Measurements from ENCODE around the gene ZNF234. TPM values are rescaled to one million over a fixed set of nuclear protein-coding genes. Genes with fewer than 3 reads are reported as not detected.

Gene ZNF234
- total and polyA plus RNA-seq, 2 of the 8 experiments (the other 6 are each of a cell fraction or from before 2014, with no cell fraction given), result 1.9 to 12.3 TPM

- Histone ChIP-seq H3K23me2 (ENCODE audit: low read depth, low read length) (no peaks in the 10 kb centered on the region; the same call in 1 of the 2 replicates), H3K79me1 (ENCODE audit: low read depth, low read length) (no peaks in the 10 kb centered on the region; the same call in 1 of the 2 replicates), H3K56ac (replicated peaks; ENCODE audit: insufficient read length, low read depth, low read length) (no peak within 1 kb of the TSS), H4K5ac (ENCODE audit: insufficient read length, low read depth, low read length) (peak within 1 kb of the TSS; percentile 59), H3K36me3 (ENCODE audit: control insufficient read depth in 2 of 4, insufficient read depth in 4 of 4, low read length in 3 of 4) (peaks cover 3 to 22% (median 11%) of the 10 kb centered on the region in 4 experiments; a peak in 7 of 8 replicates), H3K4me3 (ENCODE audit: extremely low read depth in 1 of 4, insufficient read depth in 2 of 4, low read depth in 3 of 4, low read length in 4 of 4) (peak within 1 kb of the TSS; percentile 77 to 95 (median 84)), H3K4me2 (ENCODE audit: insufficient read depth in 1 of 2, low read depth in 2 of 2, low read length in 2 of 2) (peak within 1 kb of the TSS; percentile 81 to 91), H4K91ac (replicated peaks; ENCODE audit: insufficient read length, low read length) (no peak within 1 kb of the TSS), H3K9me3 (ENCODE audit: insufficient read depth in 2 of 2, low read depth in 1 of 2, low read length in 1 of 2) (no peaks in the 10 kb centered on the region), H2AK5ac (ENCODE audit: low read depth, low read length) (no peak within 1 kb of the TSS), H2BK15ac (ENCODE audit: low read length) (no peak within 1 kb of the TSS), H3K23ac (ENCODE audit: insufficient read length) (no peak within 1 kb of the TSS), H4K20me1 (replicated peaks in 1 of 2; ENCODE audit: control insufficient read depth in 1 of 2, insufficient read depth in 2 of 2, low read length in 2 of 2) (no peaks in the 10 kb centered on the region), H3K79me2 (ENCODE audit: control insufficient read depth in 1 of 2, insufficient read depth in 2 of 2, low read length in 2 of 2) (peaks cover 0 to 24% of the 10 kb centered on the region in 2 experiments; a peak in 2 of 4 replicates), H2AFZ (ENCODE audit: low read length) (peak within 1 kb of the TSS; percentile 93), H3K18ac (ENCODE audit: extremely low read depth, low read length) (no peak within 1 kb of the TSS), H3K4ac (replicated peaks; ENCODE audit: insufficient read length, low read depth, low read length) (no peak within 1 kb of the TSS), H3K27me3 (replicated peaks in 1 of 4; ENCODE audit: control insufficient read depth in 3 of 4, extremely low read depth in 1 of 4, insufficient read depth in 3 of 4, low read length in 3 of 4) (no peaks in the 10 kb centered on the region), H3K9ac (replicated peaks in 1 of 4; ENCODE audit: extremely low read depth in 1 of 4, low read depth in 3 of 4, low read length in 3 of 4) (peak within 1 kb of the TSS; percentile 55 to 90 (median 88)), H3K4me1 (replicated peaks in 1 of 4; ENCODE audit: control insufficient read depth in 3 of 4, insufficient read depth in 4 of 4, low read length in 3 of 4) (peaks cover 0 to 5% (median 0%) of the 10 kb centered on the region in 4 experiments; a peak in 1 of 7 replicates), H2BK20ac (ENCODE audit: low read length) (no peak within 1 kb of the TSS), H2BK5ac (ENCODE audit: low read depth, low read length) (no peak within 1 kb of the TSS; the same call in 1 of the 2 replicates), H2BK12ac (ENCODE audit: low read depth, low read length) (no peak within 1 kb of the TSS), H3K14ac (ENCODE audit: insufficient read length) (no peak within 1 kb of the TSS), H3K27ac (ENCODE audit: low read depth, low read length) (peak within 1 kb of the TSS; percentile 84), H2BK120ac (replicated peaks; ENCODE audit: low read depth, low read length) (no peak within 1 kb of the TSS), H4K8ac (ENCODE audit: extremely low read depth, insufficient read depth, low read length) (peak within 1 kb of the TSS; percentile 96; the same call in 1 of the 2 replicates)
- DNase-seq (ENCODE audit: low read depth in 1 of 2, low spot score in 2 of 2), result peak; percentile 75 to 80
- ChIA-PET POLR2A (ENCODE audit: partially characterized antibody) (interaction anchor here (0.6 to 4.8 kb wide), 10 partner anchors 11 to 387 kb away, joined by 3 to 27 read pairs (median 6); partner anchors contain the start of genes ZNF112, ZNF224, ZNF225 and ZNF227), CTCF (ENCODE audit: partially characterized antibody) (interaction anchor here (0.6 kb wide), 1 partner anchor 490 kb away, joined by 3 read pairs; no protein-coding TSS in a partner anchor)
- 1% methylated on average over 32 of the region's 32 CpGs; no CpG with 5 or more reads in 1 of the 2 experiments for WGBS, 2 experiments (ENCODE audit: extremely low coverage in 1 of 2, insufficient coverage in 1 of 2, insufficient read length in 1 of 2, insufficient replicate concordance in 2 of 2, low coverage in 1 of 2, low lambda C conversion rate in 2 of 2, missing lambda C conversion rate in 1 of 2)
- FAIRE-seq, result peak; percentile 95
- TF ChIP-seq POLR2AphosphoS5 (IDR thresholded peaks at IDR 0.05; ENCODE audit: low read depth, low read length) (0 out of 2 replicates have a peak, but pooled peaks have one; percentile 43), ASH2L (IDR thresholded peaks at IDR 0.05; ENCODE audit: low read length) (peak; percentile 85), KDM4A (IDR thresholded peaks at IDR 0.05; ENCODE audit: low read depth, low read length, severe bottlenecking) (peak; percentile 83), SP1 (IDR thresholded peaks at IDR 0.05; ENCODE audit: low read depth, low read length) (0 out of 2 replicates have a peak, but pooled peaks have one; percentile 23), KDM1A (IDR thresholded peaks at IDR 0.05; ENCODE audit: borderline replicate concordance, low read length) (no peak), NRF1 (IDR thresholded peaks at IDR 0.05; ENCODE audit: low read depth, low read length) (no peak), SIN3A (conservative IDR thresholded peaks at IDR 0.05 in 1 of 2, IDR thresholded peaks at IDR 0.05 in 1 of 2; ENCODE audit: low read depth in 1 of 2, low read length in 2 of 2) (0 out of 4 replicates have a peak, but pooled peaks of 1 of the 2 experiments have one; percentile 21), KDM5A (IDR thresholded peaks at IDR 0.05; ENCODE audit: low read length) (no peak), SIX5 (IDR thresholded peaks at IDR 0.05; ENCODE audit: low read depth, low read length) (peak; percentile 91), EGR1 (IDR thresholded peaks at IDR 0.05; ENCODE audit: borderline replicate concordance, low read depth, low read length) (no peak; the same call in 1 of the 2 replicates), CHD2 (IDR thresholded peaks at IDR 0.05; ENCODE audit: low read length) (0 out of 2 replicates have a peak, but pooled peaks have one; percentile 8)
These were observed 23.5 kb downstream of the ZNF234 start, which contains the start of gene ZNF226 for GRCh38 chr19:44164673-44165512. TSS of gene ZNF226 (plus strand) at chr19:44165100. CDS start at chr19:44170081, 4,981 bp downstream.
